HG02970 (cell line): ENCODE measurements around the gene HOXB7.

Experiments
- ATAC-seq: cut with Tn5 transposase; IDR thresholded peaks from one replicate; pipeline ENCODE4 v1.9.1; 2021; ENCODE audit warnings: mild to moderate bottlenecking, moderate library complexity, moderate number of reproducible peaks; ENCODE audit not compliant: unreplicated experiment, low FRiP score

HOXB7 gene

GRCh38 chr17:48586355-48587258 is 24.2 kb downstream of the HOXB7 start:
- ATAC-seq = no peak

DNA sequence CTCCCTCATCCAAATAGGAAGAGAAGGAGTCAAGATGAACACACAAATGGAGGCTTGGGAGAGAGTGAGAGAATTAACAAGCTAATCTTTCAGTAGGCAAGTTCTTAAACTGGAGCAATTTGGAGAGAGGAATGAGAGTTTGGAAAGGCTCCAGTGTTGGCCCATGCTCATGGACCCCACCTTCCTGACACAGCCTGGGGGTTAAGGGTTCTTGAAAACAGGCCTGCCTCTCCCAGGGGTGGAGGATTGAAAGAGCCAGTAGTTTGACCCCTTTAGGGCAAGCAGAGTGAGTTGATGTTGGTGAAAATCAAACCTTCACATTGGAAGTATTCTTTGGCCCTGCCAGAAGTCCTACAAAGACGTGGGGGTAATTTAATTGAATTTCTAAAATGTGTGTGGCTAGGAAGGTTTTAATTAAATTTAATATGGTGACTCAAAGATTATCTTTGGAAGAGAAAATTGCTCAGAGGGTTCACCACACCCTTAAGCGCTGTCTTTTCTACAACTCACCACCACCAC is 26.5 kb downstream of the HOXB7 start:
- no peak for ATAC-seq

GRCh38 chr17:48583708-48584222 is 27.1 kb downstream of the HOXB7 start:
- no peak for ATAC-seq

DNA sequence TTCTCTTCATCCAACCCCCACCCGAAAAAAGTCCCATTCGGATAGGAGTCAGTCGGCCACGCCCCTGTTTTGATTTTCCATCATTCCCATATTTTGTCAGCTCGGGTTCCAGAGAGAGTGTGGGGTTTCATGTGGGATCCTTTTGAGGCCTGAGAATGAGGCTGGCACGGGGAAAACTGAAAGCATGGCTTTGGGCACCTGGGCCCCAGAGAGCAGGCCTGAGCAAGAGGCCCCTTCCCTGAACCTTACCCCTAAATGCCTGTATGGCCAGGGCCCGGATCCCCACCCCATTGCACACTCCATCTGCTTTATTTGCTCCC is 28.1 kb downstream of the HOXB7 start:
- no peak for ATAC-seq

DNA sequence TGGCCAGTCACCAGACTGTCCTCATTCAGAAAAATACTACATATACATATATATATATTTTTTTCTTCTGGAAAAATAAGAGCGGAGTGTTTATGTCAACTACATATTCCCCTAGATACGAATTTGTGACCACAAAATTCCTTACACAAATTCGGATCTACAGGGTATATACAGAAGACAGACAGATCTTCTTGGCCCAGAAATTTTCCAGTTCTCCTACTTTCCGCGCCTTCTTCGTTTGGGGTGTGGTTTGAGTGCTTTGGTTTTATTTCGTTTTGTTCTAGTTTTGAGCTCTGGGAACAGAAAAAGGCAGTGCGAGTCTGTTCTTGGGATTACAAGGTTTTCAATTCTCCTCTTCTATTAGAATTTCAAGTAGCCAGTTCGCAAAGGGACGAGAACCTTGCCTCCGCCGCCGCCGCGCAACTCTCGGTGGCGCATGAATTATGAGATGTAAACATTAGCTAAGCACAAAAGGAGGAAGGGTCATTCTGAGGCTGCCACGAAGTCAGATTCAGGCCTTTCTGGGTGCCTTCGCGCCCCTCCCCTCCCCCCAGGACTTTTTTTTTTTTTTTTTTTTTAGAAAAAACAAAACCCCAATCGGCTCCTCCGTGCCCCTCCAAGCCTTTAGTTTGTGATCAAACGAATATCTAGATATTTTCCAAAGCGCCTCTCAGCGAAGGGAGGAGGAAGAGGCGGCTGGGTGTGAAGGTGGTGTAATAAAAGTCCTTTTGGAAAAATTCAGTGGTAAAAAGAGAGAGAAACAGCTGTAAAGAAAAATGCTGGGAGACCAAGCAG is 30.9 kb downstream of the HOXB7 start:
- no peak for ATAC-seq

- no peak for ATAC-seq
These were observed 31.4 kb downstream of the HOXB7 start for GRCh38 chr17:48579471-48579759.

GRCh38 chr17:48578616-48579470 is 32.0 kb downstream of the HOXB7 start:
- no peak for ATAC-seq

DNA sequence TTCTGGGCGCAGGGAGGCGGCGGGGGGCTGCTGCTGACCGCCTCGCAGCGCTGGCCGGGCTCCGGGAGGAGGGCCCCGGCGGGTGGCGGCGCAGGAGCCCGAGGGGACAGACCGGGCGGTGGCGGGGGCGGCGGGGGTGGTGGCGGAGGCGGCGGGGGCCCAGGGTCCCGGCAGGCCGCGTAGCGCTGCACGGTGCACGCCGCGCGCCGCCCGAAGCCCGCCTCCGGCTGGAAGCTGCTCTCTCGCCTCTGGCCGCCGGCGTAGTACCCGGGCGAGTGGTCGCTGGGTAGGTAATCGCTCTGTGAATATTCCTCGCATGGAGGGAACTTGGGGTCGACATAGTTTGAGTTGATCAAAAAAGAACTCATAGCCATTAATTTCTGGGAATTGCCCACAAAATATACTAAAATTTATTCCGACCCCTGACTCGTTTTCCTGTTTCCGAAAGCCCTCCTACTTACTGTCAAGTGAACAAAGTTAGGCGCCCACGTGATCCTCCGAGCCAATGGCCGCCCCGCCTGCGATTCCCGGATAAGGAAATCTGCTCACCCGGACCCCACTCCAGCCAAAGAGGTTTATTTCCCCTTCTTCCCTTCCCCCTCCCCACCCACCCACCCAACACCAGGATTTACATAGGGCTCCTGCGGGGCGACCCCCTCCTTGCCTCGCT is 32.7 kb downstream of the HOXB7 start, which contains the start of gene HOXB4:
HOXB4 (minus strand) TSS at position 405 of the 670 bp plus-strand sequence; CDS start at position 374, 31 bp downstream.
- no peak for ATAC-seq

DNA sequence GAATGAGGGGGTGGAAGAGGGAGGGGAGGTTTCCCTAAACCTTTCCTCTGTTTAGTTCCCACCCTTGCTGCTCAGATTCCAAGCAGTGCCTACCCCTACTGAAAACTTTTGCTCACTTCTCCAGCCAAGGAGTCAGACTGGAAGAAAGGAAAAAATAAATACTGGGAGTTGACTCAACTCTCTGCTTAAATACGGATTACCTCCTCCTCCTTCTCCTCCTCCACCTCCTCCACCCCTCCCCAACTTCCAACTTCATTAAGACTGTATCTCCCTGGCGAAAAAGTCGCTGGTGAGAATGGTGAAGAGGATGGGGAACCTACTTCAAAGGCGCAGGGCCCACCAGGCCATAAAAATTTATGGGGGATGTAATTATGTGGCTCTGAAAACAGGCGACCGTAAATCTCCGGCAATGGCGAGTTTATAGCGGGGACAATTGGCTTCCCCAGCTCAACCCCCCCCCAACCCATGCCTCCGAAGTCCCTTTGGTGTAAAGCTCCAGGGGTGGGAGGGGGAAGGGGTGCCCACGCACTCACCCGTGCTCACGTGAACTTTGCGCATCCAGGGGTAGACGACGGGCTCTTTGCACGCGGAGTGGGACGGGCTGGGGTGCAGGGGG is 33.4 kb downstream of the HOXB7 start:
- no peak for ATAC-seq

DNA sequence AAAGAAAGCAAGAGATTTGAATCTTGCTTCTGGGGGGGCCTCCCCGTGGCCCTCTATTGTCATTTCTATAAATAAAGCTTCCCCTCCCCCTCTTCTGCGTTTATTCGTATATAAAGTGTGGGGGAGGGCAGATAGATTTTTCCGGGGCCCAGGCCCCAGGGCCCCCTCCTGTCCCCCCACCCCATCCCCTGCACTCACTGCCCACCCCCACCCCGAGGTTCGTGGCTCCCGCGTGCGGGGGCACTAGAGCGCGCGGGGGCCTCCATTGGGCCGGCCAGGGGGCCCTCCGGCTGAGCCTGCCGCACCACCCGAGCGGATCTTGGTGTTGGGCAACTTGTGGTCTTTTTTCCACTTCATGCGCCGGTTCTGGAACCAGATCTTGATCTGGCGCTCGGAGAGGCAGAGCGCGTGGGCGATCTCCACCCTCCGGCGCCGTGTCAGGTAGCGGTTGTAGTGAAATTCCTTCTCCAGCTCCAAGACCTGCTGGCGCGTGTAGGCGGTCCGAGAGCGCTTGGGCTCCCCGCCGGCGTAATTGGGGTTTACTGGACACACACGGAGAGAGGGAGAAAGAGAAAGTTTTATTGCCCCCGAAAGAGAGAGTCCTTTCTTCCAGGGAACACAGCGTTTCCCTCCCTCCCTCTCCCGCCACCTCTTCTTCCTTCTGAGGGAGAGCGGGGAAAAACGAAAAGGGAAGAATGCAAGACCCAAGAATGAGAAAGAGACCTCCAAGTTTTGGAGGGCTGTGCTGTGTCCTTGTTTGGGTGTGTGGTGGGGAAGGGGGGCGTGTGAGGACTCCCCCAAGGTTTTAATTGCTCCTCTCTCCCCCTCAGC is 34.1 kb downstream of the HOXB7 start:
- ATAC-seq = no peak

- no peak for ATAC-seq
These were observed 34.9 kb downstream of the HOXB7 start for GRCh38 chr17:48575673-48576478.

DNA sequence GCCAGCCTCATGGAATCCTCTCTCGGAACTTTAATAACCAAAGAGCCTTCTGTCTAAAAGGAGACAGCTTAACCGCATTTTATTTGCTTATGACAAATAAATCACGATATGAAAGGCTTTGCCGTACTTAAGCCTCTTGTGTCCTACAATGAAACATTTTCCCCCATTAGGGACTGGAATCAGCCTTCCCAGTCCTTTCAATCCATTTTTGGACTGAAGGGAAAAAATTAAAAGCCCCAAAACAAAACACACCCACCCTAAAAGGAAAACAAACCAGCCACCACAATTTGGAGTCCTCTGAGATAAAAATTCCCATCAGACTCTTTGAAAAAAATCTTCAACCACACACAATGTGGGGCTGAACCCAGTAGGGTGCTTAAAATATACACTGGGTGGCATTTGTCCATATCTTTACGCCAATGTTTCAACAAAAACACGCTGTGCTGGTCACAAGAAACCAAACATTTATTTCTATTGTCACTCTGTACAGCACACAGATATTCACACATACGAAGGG is 35.7 kb downstream of the HOXB7 start:
- no peak for ATAC-seq

GRCh38 chr17:48574505-48575065 is 36.2 kb downstream of the HOXB7 start:
- ATAC-seq = no peak

GRCh38 chr17:48571826-48572417 is 38.9 kb downstream of the HOXB7 start:
- ATAC-seq = no peak

DNA sequence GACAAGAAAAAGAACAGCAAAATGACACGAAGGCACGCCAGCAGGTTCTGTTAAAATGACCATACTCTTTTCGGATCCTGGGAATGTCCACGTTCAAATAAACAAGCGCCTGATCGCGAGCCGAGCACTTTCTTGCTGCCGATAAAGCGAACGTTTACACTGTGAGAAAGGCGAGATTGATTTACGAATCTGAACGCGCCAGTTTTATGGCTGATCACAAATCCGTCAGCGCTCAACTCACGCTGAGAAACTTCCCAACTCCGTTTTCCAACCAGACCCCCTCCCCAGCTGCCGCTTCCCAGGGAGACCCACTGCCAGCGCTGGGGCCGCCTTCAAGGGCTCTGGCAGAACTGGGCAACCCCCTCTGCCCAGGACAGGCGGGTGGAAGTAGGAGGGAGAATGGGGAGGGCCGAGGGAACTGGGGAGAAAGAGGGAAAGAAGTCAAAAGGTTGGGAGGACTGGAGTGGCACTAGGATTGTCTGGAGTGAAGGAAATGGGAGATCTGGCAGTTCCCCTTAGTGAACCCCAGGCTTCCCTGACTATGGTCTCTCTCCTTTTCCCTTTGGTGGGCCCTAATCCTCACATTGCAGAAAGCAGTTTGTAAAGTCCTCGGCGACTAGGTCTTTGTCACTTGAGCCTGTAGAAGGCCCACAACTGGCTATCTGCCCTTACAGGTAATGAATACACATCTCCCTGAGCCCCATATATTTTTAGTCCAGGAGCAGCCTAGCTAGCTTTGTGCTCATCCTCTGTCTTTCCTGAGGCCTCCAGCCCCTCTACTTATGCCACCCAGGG is 39.6 kb downstream of the HOXB7 start:
- ATAC-seq = no peak
